Astrocyte of the spinal cord (primary cell): Measurements from ENCODE around the gene MYO1A.
"Not testable (repeated sequence)": the region's sequence is repeated elsewhere in the genome, so short reads cannot be mapped to it uniquely, and the experiment has no call there.

Source experiments
- DNase-seq: peaks from one replicate; pipeline ENCODE4 v3.0.0; 2011; ENCODE audit warnings: low read depth, low spot score
- H3K4me3 ChIP-seq: 2 replicates; pipeline ENCODE4 v1.5.1; 2011; ENCODE audit warnings: low read depth, mild to moderate bottlenecking, low read length, moderate library complexity
- CTCF ChIP-seq: IDR thresholded peaks from 2 replicates; pipeline ENCODE4 v1.5.1; 2012; ENCODE audit warnings: low read depth, mild to moderate bottlenecking, low read length, inconsistent platforms
- in situ Hi-C: cut with HindIII; loops from 2 replicates; pipeline ENCODE4 v1.10.0; 2017; ENCODE audit warnings: low sequenced_read_pairs

The MYO1A gene

GRCh38 chr12:56989861-56990610 lies 59.9 kb downstream of the MYO1A start:
- in situ Hi-C loops, result no loop called here
- no peak for DNase-seq
- no peak for TF ChIP-seq CTCF

DNA sequence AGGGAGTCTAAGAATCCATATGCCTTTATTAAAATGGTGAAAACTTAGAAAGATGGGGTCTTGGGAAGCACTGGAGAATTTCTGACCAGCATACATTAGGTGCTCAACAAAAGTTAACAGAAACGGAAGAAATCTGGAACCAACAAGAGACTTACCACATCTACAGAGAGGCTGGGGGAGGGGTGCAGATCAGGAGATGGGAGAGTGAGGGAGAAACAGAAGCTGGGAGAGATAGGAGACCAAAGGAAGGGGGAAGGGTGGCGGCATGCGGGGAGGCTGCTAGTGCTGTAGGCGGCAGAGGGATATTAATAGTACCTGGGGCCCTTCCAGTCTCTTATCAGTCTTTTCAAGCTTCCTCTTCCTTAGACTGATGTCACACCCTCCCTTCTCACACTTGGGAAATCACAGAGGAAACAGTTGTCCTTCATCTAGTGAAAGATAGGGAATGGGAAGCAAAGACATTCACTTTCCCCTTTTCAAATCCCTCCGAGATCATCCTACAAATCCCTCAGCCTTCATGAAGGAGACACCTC lies 61.7 kb downstream of the MYO1A start:
- H3K4me3 ChIP-seq, result no peak overlapping the region
- no peak for DNase-seq
- TF ChIP-seq CTCF, result no peak
- in situ Hi-C loops, result no loop called here

More at GRCh38 chr12:56989861-56990610, 59.9 kb downstream of the MYO1A start:
- no peak overlapping the region for H3K4me3 ChIP-seq

GRCh38 chr12:56987551-56988053 lies 62.3 kb downstream of the MYO1A start:
- DNase-seq, result peak; percentile 67
- peak; percentile 97 for TF ChIP-seq CTCF
- in situ Hi-C loops, result no loop called here
- no peak overlapping the region for H3K4me3 ChIP-seq

GRCh38 chr12:56987011-56987410 lies 62.9 kb downstream of the MYO1A start:
- DNase-seq, result no peak
- H3K4me3 ChIP-seq, result no peak overlapping the region
- in situ Hi-C loops, result no loop called here
- TF ChIP-seq CTCF, result no peak

GRCh38 chr12:56985714-56986113 lies 64.2 kb downstream of the MYO1A start:
- peak; percentile 7 for DNase-seq
- H3K4me3 ChIP-seq, in situ Hi-C loops: not testable (repeated sequence)

DNA sequence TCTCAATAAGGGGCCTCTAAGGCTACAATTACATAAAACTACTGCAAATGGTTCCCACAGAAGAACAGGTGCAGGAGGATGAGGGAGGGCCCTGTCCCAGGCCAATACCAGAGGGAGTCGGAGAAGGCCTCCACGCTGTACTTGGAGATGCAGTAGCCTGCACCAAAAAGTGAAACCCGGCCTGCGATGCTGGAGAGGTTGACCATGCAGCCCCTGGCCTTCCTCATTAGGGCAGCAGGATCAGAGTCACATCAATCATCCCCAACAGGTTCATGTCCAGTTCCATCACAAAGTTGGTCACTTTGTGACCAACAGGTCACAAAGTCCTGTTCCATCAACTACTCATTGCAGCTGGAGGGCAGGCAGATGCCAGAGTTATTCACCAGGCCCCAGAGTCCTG lies 66.5 kb downstream of the MYO1A start:
- in situ Hi-C loops, result no loop called here
- DNase-seq, result no peak
- H3K4me3 ChIP-seq, result no peak overlapping the region
- no peak for TF ChIP-seq CTCF

- H3K4me3 ChIP-seq, DNase-seq, in situ Hi-C loops: not testable (repeated sequence)
Measured at GRCh38 chr12:56982578-56983236, 67.2 kb downstream of the MYO1A start.
